Activated naive CD8-positive, alpha-beta T cell treated with anti-CD3 and anti-CD28 coated beads for 36 hours (primary cell): ENCODE measurements around the gene PLD2. TPM values are rescaled to one million over a fixed set of nuclear protein-coding genes. Genes with fewer than 3 reads are reported as not detected.

Experiments used
- total RNA-seq, 2 experiments: library from RNA; stranded (reverse); gene quantifications; one replicate each; pipeline ENCODE4 v1.2.3, GENCODE V29; 2021

PLD2 gene
- total RNA-seq, 2 experiments from 2014 or later, result 4.2 to 5.4 TPM

Other genes with a start within 250 kb of the PLD2 start
- gene GGT6, start 246.6 kb upstream of the PLD2 start, total RNA-seq, result not detected
- not detected for gene SMTNL2, start 222.6 kb upstream of the PLD2 start, total RNA-seq
- under 1 TPM; 0.18 to 0.25 TPM for gene ALOX15, start 165.5 kb upstream of the PLD2 start, total RNA-seq
- gene PELP1, start 103.0 kb upstream of the PLD2 start, total RNA-seq, result 100 to 1,000 TPM; 110 to 122 TPM
- gene ARRB2, start 96.5 kb upstream of the PLD2 start, total RNA-seq, result 100 to 1,000 TPM; 161 to 170 TPM
- gene MED11, start 75.7 kb upstream of the PLD2 start, total RNA-seq, result 10 to 100 TPM; 18.3 to 21.0 TPM
- gene ZMYND15, start 67.3 kb upstream of the PLD2 start, total RNA-seq, result not detected
- gene CXCL16, start 67.2 kb upstream of the PLD2 start, total RNA-seq, result 1 to 10 TPM; 2.0 to 3.3 TPM
- not detected for gene TM4SF5, start 35.3 kb upstream of the PLD2 start, total RNA-seq
- not detected for gene VMO1, start 20.8 kb upstream of the PLD2 start, total RNA-seq
- not detected for gene GLTPD2, start 18.2 kb upstream of the PLD2 start, total RNA-seq
- 100 to 1,000 TPM; 146 to 154 TPM for gene PSMB6, start 11.0 kb upstream of the PLD2 start, total RNA-seq
- gene MINK1, start 26.2 kb downstream of the PLD2 start, total RNA-seq, result 10 to 100 TPM; 34.7 to 37.7 TPM
- gene C17orf107, start 92.4 kb downstream of the PLD2 start, total RNA-seq, result 1 to 10 TPM; 2.2 to 2.3 TPM
- gene CHRNE, start 95.9 kb downstream of the PLD2 start, total RNA-seq, result under 1 TPM; 0.42 to 0.47 TPM
- gene GP1BA, start 125.1 kb downstream of the PLD2 start, total RNA-seq, result not detected
- 10 to 100 TPM; 80.9 to 89.3 TPM for gene SLC25A11, start 132.9 kb downstream of the PLD2 start, total RNA-seq
- 100 to 1,000 TPM; 165 to 166 TPM for gene RNF167, start 133.1 kb downstream of the PLD2 start, total RNA-seq
- 1,000 to 10,000 TPM; 1,791 to 1,802 TPM for gene PFN1, start 141.4 kb downstream of the PLD2 start, total RNA-seq
- gene ENO3, start 144.0 kb downstream of the PLD2 start, total RNA-seq, result 10 to 100 TPM; 27.8 to 30.7 TPM
- 10 to 100 TPM; 62.2 to 63.6 TPM for gene SPAG7, start 160.7 kb downstream of the PLD2 start, total RNA-seq
- 100 to 1,000 TPM; 107 to 108 TPM for gene CAMTA2, start 180.5 kb downstream of the PLD2 start, total RNA-seq
- gene INCA1, start 190.4 kb downstream of the PLD2 start, total RNA-seq, result under 1 TPM; 0.29 to 0.36 TPM
- gene KIF1C, start 190.8 kb downstream of the PLD2 start, total RNA-seq, result 10 to 100 TPM; 49.9 to 51.1 TPM
- gene SLC52A1, start 228.3 kb downstream of the PLD2 start, total RNA-seq, result not detected